ENCODE results near the gene NINJ2. TPM values are rescaled to one million over a fixed set of nuclear protein-coding genes. Genes with fewer than 3 reads are reported as not detected.
A peak's percentile ranks its signal among the peaks of the same experiment; 100 is the strongest.

The NINJ2 gene
- total and polyA plus RNA-seq, 3 donors from 2014 or later = 9.2 to 17.3 (median 11.2) TPM

- Histone ChIP-seq H3K4me3 (no peak overlapping the region), H3K4me1 (peaks cover 3% of the 10 kb centered on the region), H3K36me3 (ENCODE audit: low read depth, missing control alignments) (no peaks in the 10 kb centered on the region), H3K27ac (no peak overlapping the region), H3K9me3 (no peaks in the 10 kb centered on the region), H3K27me3 (no peaks in the 10 kb centered on the region)
- intact Hi-C loops (cut with DNase I; ENCODE audit: low total_unique reads) = no loop called here
- 93% methylated on average over 7 of the region's 7 CpGs for WGBS, 2 donors
- DNase-seq = no peak
- TF ChIP-seq, protein P1, sequence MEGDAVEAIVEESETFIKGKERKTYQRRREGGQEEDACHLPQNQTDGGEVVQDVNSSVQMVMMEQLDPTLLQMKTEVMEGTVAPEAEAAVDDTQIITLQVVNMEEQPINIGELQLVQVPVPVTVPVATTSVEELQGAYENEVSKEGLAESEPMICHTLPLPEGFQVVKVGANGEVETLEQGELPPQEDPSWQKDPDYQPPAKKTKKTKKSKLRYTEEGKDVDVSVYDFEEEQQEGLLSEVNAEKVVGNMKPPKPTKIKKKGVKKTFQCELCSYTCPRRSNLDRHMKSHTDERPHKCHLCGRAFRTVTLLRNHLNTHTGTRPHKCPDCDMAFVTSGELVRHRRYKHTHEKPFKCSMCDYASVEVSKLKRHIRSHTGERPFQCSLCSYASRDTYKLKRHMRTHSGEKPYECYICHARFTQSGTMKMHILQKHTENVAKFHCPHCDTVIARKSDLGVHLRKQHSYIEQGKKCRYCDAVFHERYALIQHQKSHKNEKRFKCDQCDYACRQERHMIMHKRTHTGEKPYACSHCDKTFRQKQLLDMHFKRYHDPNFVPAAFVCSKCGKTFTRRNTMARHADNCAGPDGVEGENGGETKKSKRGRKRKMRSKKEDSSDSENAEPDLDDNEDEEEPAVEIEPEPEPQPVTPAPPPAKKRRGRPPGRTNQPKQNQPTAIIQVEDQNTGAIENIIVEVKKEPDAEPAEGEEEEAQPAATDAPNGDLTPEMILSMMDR (IDR thresholded peaks at IDR 0.05) = no peak
- no peak for TF ChIP-seq POLR2A (IDR thresholded peaks at IDR 0.05)
Observed at GRCh38 chr12:612293-612692, 51.0 kb downstream of the NINJ2 start.

DNA sequence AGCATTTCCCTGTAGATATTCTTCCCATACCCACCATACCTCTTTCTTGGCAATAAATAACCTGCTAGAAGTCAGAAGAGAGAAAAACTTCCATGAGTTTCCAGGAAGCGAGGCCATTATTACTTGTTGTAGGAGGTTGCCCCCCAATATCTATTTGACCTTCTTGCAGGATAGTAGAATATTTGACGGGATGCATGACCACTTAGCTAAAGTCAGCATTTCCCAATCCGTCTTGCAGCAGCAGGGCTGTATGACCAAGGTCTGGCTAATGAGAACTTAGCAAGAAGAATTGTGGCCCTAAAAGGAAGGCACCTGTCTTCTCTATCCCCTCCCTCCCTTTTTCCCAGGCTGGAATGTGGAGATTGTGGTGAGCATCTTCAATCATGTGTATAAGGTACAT lies 51.5 kb downstream of the NINJ2 start:
- no peak for TF ChIP-seq POLR2A (IDR thresholded peaks at IDR 0.05)
- TF ChIP-seq, protein P1 (IDR thresholded peaks at IDR 0.05) = no peak
- H3K27ac ChIP-seq = no peak overlapping the region
- H3K4me1 ChIP-seq = no peaks in the 10 kb centered on the region
- no peaks in the 10 kb centered on the region for H3K27me3 ChIP-seq
- no peak overlapping the region for H3K4me3 ChIP-seq
- DNase-seq = no peak
- 85 to 96% methylated on average over 3 of the region's 3 CpGs for WGBS, 2 donors
- H3K36me3 ChIP-seq (ENCODE audit: low read depth, missing control alignments) = no peaks in the 10 kb centered on the region
- intact Hi-C loops (cut with DNase I; ENCODE audit: low total_unique reads) = no loop called here
- no peaks in the 10 kb centered on the region for H3K9me3 ChIP-seq

DNA sequence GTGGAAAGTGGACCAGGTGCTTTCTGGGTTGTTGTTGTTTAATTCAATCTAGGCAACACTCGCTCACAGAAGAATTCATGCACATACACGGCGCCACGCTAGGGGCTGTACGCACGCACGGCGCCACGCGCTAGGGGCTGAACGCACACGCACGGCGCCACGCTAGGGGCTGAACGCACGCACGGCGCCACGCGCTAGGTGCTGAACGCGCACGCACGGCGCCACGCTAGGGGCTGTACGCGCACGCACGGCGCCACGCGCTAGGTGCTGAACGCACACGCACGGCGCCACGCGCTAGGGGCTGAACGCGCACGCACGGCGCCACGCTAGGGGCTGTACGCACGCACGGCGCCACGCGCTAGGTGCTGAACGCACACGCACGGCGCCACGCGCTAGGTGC lies 54.3 kb downstream of the NINJ2 start:
- Histone ChIP-seq H3K9me3 (no peaks in the 10 kb centered on the region), H3K27ac (no peak overlapping the region), H3K36me3 (ENCODE audit: low read depth, missing control alignments) (no peaks in the 10 kb centered on the region), H3K4me3 (peak overlapping the region; percentile 17 to 45), H3K4me1 (no peaks in the 10 kb centered on the region), H3K27me3 (no peaks in the 10 kb centered on the region)
- WGBS, 2 donors = 76 to 77% methylated on average over 35 to 51 of the region's 58 CpGs
- TF ChIP-seq POLR2A (IDR thresholded peaks at IDR 0.05) = no peak
- TF ChIP-seq, protein P1 (IDR thresholded peaks at IDR 0.05) = no peak
- DNase-seq = no peak
- intact Hi-C loops (cut with DNase I; ENCODE audit: low total_unique reads) = no loop called here

GRCh38 chr12:608413-608812 lies 54.8 kb downstream of the NINJ2 start:
- no peak overlapping the region for H3K27ac ChIP-seq
- no peaks in the 10 kb centered on the region for H3K27me3 ChIP-seq
- no peaks in the 10 kb centered on the region for H3K4me1 ChIP-seq
- H3K4me3 ChIP-seq = peak overlapping the region; percentile 17 to 45
- intact Hi-C loops (cut with DNase I; ENCODE audit: low total_unique reads) = no loop called here
- H3K9me3 ChIP-seq = no peaks in the 10 kb centered on the region
- TF ChIP-seq, protein P1 (IDR thresholded peaks at IDR 0.05) = no peak
- TF ChIP-seq POLR2A (IDR thresholded peaks at IDR 0.05) = no peak
- no peaks in the 10 kb centered on the region for H3K36me3 ChIP-seq (ENCODE audit: low read depth, missing control alignments)
- no peak for DNase-seq
- WGBS, 2 donors = 82 to 83% methylated on average over 3 of the region's 3 CpGs

DNA sequence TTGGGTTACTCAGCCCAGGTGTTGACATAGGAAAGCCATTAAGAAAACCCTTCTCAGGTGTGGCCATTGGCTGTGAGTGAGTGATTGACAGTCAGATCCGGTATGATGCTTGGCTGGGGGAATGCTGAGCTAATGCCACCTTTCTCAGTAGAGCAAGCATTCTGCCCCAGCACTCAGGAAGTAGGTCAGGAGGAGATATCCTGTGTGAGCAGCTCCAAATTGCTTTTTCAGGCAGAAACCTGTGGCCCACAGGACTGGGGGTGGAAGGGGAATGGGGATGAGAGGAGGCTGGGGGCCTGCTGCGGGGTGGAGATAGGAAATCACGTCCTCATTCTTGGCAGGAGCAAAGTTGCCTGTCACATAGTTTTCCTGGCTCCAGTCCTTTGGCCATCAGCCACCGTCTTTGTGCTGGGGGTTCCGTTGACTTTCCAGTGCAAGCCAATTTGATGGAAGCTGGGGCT lies 55.7 kb downstream of the NINJ2 start:
- DNase-seq = no peak
- no peaks in the 10 kb centered on the region for H3K9me3 ChIP-seq
- H3K36me3 ChIP-seq (ENCODE audit: low read depth, missing control alignments) = no peaks in the 10 kb centered on the region
- no peak overlapping the region for H3K27ac ChIP-seq
- H3K27me3 ChIP-seq = no peaks in the 10 kb centered on the region
- H3K4me3 ChIP-seq = no peak overlapping the region
- TF ChIP-seq POLR2A (IDR thresholded peaks at IDR 0.05) = no peak
- TF ChIP-seq, protein P1 (IDR thresholded peaks at IDR 0.05) = no peak
- no peaks in the 10 kb centered on the region for H3K4me1 ChIP-seq
- intact Hi-C loops (cut with DNase I; ENCODE audit: low total_unique reads) = no loop called here
- WGBS, 2 donors = 14 to 30% methylated on average over 5 of the region's 5 CpGs
